Right renal pelvis (tissue), 4 donors: ENCODE results near the gene POU2AF1. TPM values are rescaled to one million over a fixed set of nuclear protein-coding genes. Genes with fewer than 3 reads are reported as not detected.

Experiments used
- polyA plus RNA-seq, 4 donors: library from polyadenylated mRNA; unstranded; fragments of 120-200 nt; gene quantifications; one replicate each; pipeline ENCODE4 v1.2.1, GENCODE V29; 2013; ENCODE audit not compliant: insufficient read length in 4 of 4

POU2AF1 gene
- polyA plus RNA-seq, 4 donors = 0.58 to 1.0 (median 0.60) TPM

Other genes with a start within 250 kb of the POU2AF1 start
- gene POU2AF2, start 133.6 kb downstream of the POU2AF1 start, polyA plus RNA-seq = not detected
- gene POU2AF3, start 80.7 kb downstream of the POU2AF1 start, polyA plus RNA-seq = 10 to 100 TPM in 1 of 4 donors, 1 to 10 TPM in 3; 6.8 to 12.1 (median 8.7) TPM
- gene BTG4, start 133.1 kb upstream of the POU2AF1 start, polyA plus RNA-seq = not detected
- gene HOATZ, start 135.5 kb upstream of the POU2AF1 start, polyA plus RNA-seq = under 1 TPM; 0.04 to 0.35 (median 0.18) TPM
- gene LAYN, start 161.4 kb upstream of the POU2AF1 start, polyA plus RNA-seq = 1 to 10 TPM; 7.0 to 7.8 (median 7.3) TPM
- gene SIK2, start 223.2 kb upstream of the POU2AF1 start, polyA plus RNA-seq = 10 to 100 TPM; 21.1 to 23.2 (median 21.8) TPM